HG03280 (cell line): ENCODE results near the gene HYAL4.
"Not testable (repeated sequence)": the region's sequence is repeated elsewhere in the genome, so short reads cannot be mapped to it uniquely, and the experiment has no call there.

Source experiments
- ATAC-seq: cut with Tn5 transposase; IDR thresholded peaks from one replicate; pipeline ENCODE4 v1.9.1; 2021; ENCODE audit warnings: mild to moderate bottlenecking, moderate library complexity; ENCODE audit not compliant: unreplicated experiment

The HYAL4 gene

DNA sequence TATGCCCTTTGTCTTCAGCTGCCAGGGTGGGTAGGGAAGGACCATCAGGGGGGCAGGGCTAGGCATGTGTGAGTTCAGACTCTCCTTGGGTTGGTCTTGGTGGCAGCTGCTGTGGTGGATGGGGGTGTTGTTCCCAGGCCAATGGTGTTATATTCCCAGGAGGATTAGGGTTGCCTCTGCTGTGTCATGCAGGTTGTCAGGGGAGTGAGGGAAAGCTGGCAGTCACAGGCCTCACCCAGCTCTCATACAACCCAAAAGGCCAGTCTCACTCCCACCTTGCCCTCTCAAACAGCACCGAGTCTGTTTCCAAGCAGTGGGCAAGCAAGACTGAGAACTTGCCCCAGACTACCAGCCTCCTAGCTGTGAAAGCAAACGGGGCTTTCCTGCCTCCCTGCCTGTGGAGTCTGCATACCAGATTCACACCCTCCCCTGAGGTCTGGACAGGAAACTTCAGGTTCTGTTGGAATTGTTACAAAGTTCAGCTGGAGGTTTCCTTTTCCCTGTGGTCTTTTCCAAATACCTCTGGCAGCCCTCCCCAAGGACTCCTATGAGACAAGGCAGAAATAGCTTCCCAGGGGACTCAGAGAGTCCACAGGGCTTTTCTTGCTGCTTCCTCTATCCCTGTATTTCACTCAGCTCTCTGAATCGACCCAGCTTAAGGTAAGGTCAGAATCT is 1.4 kb downstream of the HYAL4 start:
- ATAC-seq, result no peak

DNA sequence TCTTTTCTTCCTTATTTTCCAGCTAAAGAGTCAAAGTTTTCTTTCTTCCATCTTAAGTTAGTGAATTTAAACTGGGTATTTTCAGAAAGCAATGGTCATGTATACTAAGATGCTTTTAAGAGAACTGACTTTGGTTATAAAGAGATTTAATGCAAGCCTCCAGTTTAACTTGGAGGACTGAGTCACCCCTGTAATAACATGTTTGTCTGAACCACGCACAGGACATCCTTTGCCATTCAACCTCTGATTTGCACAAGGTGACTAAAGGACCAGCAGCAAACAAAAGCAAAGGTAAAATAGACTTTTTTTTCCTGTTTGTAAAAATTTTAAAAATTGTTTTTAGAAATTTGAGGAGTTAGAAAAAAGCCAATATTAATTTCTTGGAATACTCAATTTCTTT is 2.9 kb downstream of the HYAL4 start:
- ATAC-seq, result no peak

DNA sequence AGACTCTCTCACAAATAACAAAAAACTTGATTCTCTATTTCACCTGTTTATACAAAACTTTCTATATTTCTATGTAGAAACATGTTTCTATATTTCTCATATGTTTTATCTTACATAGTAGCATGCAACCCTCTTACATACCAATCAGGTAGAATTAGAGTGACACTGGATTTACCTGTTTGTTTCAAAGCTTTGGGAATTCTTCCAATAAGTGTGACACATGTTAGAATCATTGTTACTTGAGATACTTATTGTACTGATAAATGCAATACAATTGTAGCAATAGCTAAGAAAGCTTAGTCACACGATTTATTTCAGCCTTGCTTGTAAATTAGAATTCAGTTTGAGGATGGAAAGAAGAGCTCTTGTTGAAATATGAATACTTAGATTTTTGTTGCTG is 4.9 kb downstream of the HYAL4 start:
- no peak for ATAC-seq

DNA sequence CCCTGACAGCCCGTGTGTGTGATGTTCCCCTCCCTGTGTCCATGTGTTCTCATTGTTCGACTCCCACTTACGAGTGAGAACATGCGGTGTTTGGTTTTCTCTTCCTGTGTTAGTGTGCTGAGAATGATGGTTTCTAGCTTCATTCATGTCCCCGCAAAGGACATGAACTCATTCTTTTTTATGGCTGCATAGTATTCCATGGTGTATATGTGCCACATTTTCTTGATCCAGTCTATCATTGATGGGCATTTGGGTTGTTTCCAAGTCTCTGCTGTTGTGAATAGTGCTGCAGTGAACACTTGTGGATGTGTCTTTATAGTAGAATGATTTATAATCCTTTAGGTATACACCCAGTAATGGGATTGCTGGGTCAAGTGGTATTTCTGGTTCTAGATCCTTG is 6.4 kb downstream of the HYAL4 start:
- ATAC-seq, result not testable (repeated sequence)

DNA sequence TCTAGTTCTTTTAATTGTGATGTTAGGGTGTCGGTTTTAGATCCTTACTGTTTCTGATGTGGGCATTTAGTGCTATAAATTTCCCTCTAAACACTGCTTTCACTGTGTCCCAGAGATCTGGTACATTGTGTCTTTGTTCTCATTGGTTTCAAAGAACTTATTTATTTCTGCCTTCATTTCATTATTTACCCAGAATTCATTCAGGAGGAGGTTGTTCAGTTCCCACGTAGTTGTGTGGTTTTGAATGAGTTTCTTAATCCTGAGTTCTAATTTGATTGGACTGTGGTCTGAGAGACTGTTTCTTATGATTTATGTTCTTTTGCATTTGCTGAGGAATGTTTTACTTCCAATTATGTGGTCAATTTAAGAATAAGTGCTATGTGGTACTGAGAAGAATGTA is 9.3 kb downstream of the HYAL4 start:
- ATAC-seq, result not testable (repeated sequence)

DNA sequence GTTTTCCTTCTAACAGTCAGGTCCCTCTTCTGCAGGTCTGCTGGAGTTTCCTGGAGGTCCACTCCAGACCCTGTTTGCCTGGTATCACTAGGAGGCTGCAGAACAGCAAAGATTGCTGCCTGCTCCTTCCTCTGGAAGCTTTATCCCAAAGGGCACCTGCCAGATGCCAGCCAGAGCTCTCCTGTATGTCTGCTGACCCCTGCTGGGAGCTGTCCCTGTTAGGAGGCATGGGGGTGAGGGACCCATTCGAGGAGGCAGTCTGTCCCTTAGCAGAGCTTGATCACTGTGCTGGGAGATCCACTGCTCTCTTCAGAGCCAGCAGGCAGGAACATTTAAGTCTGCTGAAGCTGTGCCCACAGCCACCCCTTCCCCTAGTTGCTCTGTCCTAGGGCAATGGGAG is 11.5 kb downstream of the HYAL4 start:
- ATAC-seq, result not testable (repeated sequence)

DNA sequence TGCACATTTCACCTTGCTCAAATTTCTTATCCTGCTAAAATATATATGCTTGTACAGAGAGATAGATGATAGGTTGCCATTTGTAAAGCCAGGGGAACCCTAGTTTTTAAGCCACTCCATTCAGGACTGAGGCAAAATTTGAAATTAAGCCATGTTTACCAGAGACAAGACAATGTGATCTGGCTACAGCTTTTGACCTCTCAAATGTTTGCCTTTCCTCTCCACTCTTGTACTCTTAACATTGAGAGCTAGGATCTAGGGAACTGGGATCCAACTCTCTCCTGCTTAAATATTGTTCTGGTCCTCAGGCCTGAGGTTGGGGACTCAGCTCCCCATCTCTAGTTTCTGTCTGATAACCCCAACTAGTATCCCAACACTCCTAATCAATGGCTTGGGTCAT is 15.9 kb downstream of the HYAL4 start:
- ATAC-seq, result no peak

DNA sequence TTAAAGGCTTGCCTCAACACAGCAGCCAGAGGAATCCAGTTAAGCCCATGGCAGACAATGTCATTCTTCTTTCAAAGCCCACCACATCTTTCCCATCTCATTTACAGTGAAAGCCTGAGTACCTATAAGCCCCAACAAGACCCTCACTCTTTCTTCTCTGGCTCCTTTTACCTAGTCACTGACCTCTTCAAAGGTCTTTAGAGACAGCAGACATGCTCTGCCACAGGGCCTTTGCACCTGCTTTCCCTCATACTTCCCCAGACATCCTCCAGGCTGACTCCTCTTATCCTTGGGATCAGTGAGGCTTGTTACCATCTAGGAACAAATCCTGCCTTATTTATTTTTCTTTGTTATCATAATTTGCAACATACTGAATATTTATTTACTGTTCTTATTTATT is 17.8 kb downstream of the HYAL4 start:
- ATAC-seq, result no peak

DNA sequence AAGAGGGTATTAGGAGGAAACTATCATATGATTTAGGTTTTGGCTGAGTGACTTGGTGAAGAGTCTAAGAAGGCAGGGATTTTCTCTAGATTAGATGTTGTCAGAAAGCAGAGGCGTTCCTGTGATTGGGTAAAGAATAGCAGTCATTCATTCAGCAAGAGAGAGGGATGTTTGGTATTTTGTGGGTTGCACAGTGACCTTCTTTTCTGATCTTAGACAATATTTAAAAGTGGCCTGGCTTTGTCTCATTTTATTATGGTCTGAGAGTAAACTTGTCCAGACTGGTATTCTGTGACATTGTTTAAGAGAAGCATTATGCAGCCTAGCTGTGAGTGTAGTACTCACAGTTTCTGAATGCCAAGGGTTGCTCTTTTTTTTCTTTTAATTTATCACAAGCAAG is 18.5 kb downstream of the HYAL4 start:
- no peak for ATAC-seq

DNA sequence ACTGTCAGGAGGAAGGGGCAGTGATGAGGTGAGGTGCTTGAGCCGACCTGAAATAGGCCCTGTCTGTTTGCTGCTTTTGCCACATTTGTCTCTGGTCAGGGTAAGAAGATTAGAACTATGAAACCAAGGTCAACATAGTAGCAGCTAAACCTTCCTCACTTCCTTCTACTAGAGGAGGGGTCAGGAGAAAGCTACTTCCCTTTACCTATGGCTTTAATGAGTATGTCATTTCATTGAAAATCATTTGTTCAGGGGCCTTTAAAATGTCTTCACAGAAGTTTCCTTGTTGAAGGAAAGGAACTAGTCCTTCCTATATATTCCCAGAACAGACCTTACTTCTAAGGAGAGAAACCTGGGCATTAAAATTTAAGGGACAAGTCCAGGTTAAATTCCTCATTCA is 19.0 kb downstream of the HYAL4 start:
- no peak for ATAC-seq

DNA sequence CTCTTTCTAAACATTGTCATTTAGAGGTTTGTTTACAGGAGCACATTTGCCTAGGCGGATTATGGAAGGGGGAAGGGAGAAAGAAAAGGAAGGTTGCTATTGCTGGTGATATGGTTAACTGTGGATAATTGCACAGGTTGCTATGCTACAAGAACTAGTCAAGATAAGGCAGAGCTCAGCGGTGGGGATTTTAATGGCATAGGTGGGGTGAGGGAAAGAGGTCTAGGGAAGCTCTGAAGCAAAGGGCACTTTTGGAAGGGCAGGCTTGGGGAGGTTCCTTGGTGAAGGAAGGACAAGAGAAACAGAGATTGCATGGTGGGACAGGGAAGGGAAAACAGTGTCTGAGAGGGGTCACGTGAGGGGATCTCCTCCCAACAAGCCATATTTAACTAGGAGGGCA is 19.5 kb downstream of the HYAL4 start:
- ATAC-seq, result no peak

DNA sequence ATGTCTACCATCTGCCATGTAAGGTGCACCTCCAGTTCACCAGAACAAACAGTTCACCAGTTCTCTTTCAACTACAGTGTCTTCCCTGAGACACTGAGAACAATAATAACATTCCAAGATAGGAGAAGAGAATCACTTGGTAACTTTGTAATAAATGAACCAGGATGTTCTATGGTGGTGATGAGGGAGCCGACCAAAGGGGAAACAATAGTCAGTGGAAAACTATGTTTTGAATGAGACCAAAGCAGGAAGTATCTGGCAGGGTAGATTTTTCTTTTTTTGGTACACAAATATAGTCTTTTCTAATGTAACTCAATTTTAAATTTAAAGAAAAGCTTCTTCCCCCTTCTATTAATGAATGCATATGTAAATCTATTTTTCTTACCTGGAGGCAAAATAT is 20.0 kb downstream of the HYAL4 start:
- no peak for ATAC-seq

DNA sequence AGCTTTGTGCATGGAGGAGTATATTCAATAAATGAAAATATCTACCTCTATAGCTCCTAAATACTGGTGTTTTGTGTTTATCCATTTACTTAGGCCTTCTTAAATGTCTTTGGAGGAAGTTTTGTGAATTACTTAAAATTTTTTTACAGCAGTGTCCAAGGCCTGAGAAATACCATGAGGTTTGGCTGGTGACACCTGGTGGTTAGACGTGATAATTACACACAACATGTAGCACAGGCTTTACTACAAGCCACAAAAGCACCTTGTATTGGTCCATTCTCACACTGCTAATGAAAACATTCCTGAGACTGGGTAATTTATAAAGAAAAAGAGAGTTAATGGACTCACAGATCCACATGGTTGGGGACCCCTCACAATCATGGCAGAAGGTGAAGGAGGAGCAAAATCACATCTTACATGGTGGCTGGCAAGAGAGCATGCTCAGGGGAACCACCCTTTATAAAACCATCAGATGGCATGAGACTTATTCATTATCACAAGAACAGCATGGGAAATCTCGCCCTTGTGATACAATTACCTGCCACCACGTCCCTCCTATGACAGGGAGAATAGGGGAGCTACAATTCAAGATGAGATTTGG is 20.6 kb downstream of the HYAL4 start:
- ATAC-seq, result peak; percentile 92

DNA sequence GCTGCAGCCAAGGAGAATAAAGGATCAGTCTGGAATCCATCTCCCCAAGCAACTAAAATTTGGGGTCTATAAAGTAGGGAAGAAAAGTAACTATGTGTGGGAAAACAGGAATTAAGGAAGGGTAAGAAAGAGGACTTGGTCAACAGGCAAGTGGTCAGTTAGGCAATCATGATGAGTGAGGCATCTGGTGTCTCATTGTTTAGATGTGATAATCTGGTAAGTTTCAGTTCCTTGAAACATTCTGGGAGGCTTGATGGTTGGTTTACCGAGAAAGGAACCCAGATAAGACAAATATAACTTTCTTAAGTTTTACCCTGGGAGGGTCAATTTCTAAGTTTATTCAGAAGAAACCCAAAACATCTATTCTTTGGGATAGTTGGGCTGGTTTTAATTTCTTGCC is 22.3 kb downstream of the HYAL4 start:
- ATAC-seq, result no peak

DNA sequence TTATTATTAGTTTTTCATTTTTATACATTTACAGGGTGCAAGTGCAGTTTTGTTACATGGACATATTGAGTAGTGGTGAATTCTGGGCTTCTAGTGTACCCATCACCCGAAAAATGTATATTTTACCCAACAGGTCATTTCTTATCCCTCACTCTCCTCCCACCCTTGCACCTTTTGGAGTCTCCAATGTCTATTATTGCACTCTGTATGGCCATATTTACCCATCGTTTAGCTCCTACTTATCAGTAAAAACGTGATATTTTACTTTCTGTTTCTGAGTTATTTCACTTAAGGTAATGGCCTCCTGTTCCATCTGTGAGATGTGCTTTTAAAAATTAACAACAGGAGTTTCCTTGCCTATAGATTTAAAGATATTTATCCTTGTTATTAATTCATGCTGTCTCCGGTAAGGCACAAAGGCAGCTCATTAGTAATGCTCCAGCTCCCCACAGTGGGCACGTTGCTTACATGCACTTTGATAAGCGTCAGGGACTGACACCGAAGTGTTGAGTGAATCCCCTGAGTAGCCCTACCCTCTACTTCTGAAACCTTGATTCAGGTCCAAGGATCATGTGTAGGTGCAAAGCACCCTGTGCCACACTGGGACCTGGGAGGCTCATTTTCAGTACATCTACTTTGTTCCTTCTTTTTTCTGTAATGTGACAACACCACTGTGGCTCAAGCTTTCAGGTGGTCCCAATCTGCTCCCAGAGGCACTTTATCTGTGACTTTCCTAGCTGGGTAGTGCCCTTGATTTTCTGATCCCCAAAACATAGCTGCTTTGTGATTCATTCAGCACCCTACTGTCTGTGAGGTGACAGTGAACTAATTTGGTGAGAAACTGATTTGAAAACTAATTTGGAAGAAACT is 27.3 kb downstream of the HYAL4 start:
- peak; percentile 86 for ATAC-seq

DNA sequence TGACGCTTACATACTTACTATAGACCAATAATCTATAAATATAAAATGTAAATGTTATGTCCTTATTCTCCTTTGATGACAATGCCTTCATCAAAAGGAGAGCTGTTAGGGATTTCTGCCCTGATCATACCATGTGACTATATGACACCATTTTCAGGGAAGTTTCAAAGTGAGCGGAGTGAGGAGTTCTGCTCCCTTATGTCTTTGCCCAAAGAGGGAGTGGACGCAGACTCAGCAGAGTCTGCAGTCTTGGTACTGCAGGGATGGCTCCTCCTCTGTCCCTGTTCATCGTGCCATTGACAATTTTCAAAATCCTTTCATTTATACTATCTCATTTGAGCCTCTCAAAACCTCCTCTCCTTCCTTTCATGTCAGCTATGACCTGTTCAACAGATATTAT is 27.9 kb downstream of the HYAL4 start:
- no peak for ATAC-seq

DNA sequence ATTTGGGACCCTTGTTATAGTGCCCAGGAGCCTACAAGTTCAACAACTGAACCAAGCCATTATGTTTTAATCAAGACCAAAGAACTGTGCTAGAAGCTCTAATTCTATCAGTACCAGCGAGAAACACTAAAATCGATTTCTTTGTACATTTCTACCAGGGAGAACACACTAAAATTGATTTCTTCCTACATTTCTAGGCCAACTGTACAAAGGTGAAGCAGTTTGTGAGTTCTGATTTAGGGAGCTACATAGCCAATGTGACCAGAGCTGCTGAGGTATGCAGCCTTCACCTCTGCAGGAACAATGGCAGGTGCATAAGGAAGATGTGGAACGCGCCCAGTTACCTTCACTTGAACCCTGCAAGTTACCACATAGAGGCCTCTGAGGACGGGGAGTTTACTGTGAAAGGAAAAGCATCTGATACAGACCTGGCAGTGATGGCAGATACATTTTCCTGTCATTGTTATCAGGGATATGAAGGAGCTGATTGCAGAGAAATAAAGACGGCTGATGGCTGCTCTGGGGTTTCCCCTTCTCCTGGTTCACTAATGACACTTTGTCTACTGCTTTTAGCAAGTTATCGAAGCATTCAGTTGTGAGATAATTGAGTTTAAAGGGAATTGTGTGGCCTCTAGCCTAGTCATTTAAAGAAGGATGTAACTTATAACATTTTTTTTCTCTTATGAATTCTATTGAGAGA is 31.7 kb downstream of the HYAL4 start:
- ATAC-seq, result no peak

DNA sequence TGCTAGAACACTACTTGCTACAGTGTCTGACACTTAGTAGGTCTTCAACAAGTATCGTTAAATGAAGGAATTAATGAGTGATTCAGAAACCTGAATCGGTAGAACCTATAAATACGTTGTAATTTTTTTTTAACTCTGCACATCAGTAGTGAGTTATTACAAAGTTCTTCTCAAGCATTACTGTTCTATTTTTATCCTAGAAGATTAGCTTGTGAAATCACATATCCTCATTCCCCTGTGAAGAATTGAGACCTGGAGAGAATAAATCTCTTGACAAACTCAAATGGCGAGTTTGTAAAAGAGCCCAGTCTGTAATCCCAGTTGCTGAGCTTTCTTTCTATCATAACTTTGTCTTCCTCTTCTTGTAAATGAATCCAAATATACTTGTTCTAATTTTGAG is 34.7 kb downstream of the HYAL4 start:
- ATAC-seq, result no peak

DNA sequence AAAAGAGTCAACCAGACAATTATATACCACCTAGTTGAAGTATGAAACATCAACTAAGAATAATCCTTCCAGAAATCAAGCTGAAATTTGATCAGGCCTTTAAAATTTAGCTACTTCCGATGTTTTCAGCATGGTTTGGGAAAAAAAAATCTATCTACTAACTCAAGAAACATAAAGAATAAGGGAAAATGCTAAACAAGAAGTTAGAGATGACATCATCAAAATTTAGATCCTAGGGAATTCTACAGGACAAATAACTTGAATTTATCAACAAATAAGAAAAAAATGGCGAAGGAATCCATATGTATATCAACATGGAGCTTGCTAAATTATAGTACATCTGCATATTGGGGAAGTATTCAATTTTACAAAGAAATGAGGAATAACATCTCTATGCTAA is 36.3 kb downstream of the HYAL4 start:
- ATAC-seq, result no peak

DNA sequence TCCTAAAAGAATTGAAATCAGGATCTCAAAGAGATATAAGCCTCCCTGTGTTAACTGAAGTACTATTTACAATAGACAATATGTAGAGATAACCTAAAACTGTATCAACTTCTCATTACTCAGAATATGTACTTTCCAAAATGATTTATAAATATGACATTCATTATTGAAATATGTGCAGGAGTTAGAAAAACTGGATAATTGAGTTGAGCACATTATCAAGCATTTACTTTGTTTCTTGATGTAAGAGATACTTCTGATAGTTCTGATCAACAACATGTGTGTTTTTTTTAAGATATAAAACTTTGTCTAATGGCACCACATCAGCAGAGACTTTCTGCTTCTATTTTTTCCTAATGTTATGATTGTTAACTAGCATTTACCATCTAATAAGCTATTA is 38.2 kb downstream of the HYAL4 start:
- ATAC-seq, result no peak

DNA sequence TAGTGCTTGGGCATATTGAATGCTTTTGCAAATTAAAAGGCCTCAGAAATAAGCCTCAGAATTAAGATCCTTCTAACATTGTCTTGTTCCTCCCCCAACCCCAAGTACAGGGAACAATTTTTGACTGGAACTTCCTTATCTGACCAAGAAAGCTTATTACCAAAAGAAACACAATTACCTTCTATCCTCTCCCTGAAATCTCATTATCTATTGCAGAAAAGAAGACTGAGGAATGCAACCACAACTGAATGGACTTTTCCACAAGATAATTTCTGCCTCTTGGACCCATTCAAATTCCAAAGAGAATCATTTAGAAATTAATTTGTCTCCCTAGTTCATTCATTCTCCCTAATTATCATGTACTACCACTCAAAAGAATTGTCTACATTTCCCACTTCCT is 43.2 kb downstream of the HYAL4 start:
- ATAC-seq, result no peak

DNA sequence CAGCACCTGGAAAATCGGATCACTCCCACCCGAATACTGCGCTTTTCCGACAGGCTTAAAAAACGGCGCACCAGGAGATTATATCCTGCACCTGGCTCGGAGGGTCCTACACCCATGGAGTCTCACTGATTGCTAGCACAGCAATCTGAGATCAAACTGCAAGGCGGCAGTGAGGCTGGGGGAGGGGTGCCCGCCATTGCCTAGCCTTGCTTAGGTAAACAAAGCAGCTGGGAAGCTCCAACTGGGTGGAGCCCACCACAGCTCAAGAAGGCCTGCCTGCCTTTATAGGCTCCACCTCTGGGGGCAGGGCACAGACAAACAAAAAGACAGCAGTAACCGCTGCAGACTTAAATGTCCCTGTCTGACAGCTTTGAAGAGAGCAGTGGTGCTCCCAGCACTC is 49.8 kb downstream of the HYAL4 start:
- ATAC-seq, result not testable (repeated sequence)
